GM21737 (cell line): ENCODE results near the gene MACROD2.
A peak's percentile ranks its signal among the peaks of the same experiment; 100 is the strongest.
"Not testable (repeated sequence)": the region's sequence is repeated elsewhere in the genome, so short reads cannot be mapped to it uniquely, and the experiment has no call there.

Experiments
- ATAC-seq: cut with Tn5 transposase; IDR thresholded peaks from one replicate; pipeline ENCODE4 v1.9.1; 2021; ENCODE audit warnings: mild to moderate bottlenecking, moderate library complexity; ENCODE audit not compliant: unreplicated experiment

MACROD2 gene

DNA sequence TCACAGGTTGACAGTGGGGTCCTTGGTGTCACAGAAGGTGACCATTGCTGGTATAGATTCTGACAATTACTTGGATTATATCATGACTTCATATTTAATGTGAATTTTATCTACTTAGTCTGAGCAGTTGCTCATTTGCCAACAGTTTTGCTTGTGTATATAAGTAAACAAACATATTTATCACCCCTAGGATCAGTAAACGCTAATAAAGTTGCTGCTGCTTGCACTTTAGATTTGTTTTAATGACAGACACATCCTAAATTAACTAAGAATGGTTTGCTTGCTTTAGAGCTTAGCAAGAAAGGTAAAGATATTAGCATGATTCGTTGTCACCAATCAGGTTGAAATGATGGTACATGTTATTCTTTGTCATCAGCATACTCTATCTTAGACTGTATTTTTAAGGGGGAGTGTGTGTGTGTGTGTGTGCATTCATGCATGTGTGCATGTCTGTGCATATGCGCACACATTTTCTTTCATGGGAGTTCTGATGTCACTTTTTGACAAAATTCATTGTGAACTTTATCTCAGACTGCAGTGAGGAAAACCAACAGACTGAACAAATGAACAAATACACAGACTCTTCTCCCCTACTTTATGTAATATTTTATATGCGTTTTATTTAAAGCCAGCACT, 1124.7 kb downstream of the MACROD2 start:
- ATAC-seq: no peak

DNA sequence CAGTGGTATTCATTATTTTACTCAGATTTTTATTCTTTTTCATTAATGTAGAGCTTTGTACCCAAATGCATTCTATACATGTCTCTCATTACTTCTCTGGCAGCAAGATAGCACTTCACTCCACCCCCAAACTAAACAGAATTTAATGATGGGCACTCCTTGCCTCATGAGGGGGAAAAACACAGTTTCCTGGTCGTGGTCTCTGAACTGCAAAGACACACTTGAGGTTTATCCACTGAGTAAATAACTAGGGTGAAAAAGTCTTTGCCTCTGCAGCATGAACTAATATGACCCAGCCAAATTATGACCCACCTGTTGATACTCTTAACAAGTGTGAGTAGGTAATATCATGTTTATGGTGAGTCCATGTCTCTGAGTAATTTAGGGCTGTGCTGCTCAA, 1127.3 kb downstream of the MACROD2 start:
- no peak for ATAC-seq

DNA sequence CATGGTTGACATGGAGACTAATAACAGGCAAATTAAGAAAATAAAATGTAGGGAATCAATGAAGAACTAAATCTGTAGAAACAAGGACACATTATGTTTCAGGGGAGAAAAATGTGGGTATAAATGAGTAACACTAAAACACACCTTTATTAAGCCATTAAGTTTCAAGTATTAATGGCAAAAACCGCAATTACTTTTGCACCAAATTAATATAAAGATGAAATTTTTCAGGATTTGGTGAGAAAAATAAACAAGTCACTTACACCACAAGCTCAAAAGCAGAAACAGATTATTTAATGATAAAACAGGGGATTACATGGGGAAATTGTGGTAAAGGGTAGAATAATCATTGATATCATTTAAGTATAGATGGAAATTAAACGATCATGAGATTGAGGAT, 1135.9 kb downstream of the MACROD2 start:
- ATAC-seq: no peak

DNA sequence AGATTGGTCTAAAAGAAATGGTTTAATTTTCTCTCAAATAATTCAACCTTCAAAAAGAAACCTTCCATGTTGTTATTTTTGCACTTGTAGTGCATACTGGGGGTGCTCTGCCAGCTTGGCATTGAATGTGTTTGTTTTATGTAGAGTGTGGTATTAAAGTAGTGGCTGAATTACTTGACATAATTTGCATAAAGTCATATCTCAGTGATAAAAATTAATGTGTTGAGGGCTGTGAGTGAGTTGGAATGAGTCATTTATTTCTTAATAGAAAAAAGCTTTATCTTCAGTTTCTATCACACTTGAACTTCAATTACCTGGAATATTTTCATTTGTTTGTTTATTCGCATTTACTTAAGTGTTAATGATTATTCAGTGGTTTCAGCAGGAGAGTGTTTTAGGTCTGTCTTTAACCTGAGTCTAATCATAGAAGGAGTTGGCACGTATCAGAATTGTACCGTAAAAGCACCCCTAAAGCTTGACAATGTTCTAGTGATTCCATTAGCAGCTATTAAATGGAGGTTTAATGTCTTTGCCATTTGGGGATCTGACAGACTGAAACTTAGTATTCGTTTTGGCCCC, 1143.3 kb downstream of the MACROD2 start:
- ATAC-seq: no peak

DNA sequence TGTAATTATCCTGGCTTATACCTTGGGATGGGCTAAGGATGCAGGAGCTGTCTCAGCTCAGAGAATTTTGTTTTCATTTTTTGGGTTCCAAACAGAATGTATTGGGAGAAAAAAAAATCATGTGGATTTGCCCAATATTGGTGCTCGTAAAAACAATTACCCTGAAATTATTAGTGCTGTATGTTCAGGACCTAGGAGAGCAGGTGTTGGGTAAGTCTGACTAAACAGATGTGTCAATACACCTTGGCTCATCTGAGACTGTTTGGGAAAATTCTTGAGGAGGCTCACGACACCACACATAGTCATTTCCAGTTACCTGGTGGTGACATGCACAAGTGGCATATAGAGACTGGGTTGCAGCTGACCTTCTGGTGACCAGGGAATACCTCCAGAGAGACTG, 1144.2 kb downstream of the MACROD2 start:
- no peak for ATAC-seq

DNA sequence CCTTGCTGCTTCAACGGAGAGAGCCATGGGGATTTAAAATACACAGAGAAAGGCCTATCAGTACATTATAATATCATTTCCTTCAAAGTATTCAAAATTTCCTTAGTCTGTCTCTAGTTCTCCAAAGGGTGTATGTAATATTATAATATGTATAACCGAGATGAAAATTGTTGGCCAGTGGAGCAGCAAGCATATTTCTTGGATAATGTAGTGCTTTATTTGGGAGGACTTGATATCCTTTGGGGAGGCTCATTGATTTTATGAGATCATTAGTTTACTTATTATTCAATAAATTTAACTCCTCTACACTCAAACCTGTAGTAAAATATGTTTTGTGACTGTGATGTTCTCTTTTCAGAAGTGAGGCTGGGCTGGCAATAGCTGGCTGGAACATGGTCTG, 1145.0 kb downstream of the MACROD2 start:
- ATAC-seq: no peak

DNA sequence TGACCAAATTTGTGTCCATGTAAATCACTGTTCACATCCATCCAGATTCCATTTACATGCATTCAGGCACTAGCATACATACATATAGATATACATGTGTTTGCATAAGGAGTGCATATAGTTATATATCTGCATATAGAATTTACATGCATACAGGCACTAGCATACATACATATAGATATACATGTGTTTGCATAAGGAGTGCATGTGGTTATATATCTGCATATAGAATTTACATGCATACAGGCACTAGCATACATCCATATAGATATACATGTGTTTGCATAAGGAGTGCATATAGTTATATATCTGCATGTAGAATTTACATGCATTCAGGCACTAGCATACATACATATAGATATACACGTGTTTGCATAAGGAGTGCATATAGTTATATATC, 1145.6 kb downstream of the MACROD2 start:
- ATAC-seq: not testable (repeated sequence)

DNA sequence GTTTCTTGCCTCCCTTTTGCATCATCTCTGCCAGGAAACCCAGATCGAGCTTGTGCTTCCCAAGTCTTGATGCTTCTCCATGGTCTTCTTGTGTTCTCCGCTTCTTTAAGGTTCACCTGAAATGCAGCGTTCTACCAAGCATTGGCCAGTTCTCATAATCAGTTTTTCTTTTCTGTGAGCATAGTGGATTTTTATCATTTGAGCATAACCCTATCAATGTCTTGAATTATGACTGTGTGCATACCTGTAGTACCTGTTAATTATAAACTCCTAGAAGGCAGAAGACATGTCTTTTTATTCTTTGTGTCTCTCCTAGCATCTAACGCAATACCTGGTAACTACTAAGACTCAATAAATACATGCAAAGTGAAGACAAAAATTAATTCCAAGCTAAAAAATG, 1146.5 kb downstream of the MACROD2 start:
- ATAC-seq: no peak

DNA sequence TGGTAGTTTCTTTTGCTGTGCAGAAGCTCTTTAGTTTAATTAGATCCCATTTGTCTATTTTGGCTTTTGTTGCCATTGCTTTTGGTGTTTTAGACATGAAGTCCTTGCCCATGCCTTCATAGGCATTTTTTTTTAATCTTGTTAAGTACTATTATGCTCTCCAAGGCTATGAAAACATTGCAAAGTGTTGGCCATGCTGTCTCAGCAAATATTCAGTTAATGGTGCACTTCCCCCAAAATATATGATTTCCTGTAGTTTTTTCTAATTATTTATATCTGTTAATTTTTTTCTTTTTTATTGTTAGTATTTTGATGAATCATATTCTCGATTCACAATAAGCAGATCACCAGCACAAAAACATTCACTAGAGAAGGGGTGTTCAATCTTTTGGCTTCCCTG, 1148.2 kb downstream of the MACROD2 start:
- ATAC-seq: no peak

DNA sequence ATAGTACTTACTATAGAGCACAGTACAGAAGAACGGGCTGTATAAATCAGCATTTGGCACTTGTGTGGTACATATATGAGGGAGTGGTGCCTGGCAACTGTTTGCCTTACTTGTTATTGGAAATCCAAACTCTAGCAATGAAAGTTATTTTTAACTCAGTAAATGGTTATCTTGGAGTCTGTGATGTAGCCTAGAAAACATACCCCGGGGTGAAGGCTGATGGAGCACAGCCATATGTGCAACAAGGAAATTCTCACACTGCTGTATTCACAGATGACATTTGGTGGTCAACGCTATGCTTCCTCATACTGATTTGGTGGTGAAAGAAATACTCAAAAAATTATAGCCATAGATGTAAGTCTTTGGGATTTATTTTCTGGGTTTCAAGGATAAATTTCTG, 1149.6 kb downstream of the MACROD2 start:
- ATAC-seq: no peak

DNA sequence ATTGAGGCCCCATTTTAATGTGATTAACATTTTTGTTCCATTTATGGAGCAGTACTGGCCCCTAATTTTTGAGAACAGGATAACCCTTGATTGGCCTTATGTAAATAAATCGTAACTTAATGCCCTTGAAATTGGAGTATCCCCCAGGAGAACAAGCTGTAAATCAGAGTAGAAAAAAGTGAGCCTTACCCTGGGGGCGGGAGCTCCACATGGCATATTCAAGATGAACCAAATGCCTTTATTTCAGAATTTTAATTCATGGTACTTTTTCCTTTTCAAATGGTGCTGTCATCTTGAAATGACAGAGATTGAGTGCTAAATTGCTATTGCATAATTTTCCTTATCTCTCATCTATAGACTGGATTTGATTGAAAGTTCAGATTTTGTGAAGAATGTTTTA, 1151.6 kb downstream of the MACROD2 start:
- ATAC-seq: no peak

DNA sequence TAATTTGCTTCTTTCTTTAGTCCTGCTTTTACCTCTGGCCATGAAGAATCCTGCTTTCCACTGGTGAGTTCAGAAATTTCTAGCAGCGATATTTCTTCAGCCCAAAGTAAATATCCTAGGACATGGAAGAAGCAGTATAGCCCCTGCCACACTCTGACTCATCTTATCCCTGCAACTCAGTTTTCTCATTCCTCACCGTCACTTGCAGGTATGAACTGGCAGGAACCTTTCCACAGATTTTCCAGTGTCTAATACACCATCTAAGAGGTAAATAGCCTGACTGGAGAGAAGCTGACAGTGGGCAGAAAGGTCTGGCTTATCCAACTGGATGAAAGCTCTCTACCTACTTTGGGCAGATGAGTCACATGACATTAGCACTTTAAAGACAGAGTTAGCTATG, 1158.8 kb downstream of the MACROD2 start:
- no peak for ATAC-seq

DNA sequence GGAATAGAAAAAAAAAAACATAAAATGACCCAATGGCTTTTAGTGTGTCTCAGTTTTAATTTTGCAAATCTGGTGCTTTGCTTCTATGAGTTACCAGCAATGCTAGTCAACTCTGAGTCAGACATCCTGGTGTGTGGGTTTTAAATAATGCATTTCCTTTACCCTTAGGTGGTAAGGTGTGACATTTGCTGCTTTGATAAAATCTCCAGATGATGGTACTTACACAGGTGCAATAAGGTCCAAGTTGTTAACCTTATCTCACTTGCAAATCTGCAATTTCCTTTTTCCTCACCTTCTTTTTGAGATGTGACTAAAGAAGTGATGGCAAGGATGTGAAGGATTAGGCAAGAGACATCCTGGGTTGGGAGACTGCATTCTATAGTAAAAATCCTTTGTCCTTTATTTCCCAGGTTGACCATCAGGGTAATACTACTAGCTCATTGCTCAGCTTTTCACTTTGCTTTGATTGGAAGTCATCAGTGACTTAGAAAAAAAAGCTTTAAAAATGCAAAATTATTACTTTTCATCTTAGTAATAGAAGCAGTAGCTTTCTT, 1160.6 kb downstream of the MACROD2 start:
- no peak for ATAC-seq

DNA sequence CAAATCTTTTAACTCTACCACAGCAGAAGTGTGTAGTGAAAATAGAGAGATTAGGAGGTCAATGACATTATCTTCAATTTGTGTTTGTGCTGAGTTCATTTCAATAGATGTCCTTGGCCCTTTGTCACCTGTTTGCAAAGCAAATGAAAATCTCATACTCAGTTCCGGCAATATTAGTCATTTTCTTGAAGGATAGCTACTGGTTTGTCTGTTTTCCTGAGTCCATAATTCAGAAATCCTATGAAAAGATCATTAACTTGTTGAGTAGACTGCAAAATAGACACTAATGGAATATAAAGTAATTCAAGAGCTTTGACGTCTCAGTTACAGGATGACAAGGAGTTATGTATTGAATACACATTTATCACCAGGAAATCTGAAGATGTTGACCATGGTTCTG, 1163.2 kb downstream of the MACROD2 start:
- no peak for ATAC-seq

DNA sequence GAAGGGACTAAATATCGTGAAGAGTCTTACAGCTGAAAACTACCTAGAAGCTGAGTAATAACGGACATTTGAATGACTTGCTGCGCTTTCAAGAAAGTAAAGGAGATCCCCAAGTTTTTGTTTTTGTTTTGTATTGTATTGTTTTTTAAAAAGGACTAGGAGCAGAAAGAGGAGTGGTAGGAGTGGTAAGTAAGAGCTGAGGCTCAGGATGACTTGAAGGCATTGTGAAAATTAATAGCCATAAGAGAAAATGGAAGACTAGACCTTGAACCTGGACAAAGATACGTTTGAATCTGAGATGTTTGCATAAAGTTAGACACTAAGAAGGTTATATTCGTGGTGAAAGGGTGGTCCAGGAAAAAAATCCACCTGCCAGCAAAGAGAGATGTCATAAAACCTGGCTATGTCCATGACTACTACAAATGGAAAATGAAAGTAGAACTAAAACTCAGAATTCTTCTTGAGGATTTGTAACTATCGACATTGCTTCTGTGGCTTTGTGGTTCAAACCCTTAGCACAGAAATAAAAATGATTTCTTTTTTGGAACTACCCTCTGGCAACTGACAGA, 1166.8 kb downstream of the MACROD2 start:
- peak; percentile 77 for ATAC-seq

DNA sequence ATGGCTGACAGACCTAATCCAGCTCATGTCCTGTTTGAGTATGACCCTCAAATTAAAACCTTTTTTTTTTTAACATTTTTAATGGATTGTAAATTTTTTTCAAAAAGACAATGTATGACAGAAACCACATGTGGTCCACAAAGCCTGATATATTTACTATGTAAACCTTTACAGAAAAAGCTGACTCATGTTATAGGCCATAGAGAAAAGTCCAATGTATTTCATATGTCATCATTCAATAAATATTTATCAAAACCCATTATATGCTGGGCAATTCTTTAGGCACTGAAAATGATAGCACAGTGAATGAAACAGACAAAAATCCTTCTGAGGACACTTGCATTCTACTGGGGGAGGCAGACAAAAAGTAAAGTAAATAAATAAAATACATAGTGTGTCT, 1168.3 kb downstream of the MACROD2 start:
- no peak for ATAC-seq

DNA sequence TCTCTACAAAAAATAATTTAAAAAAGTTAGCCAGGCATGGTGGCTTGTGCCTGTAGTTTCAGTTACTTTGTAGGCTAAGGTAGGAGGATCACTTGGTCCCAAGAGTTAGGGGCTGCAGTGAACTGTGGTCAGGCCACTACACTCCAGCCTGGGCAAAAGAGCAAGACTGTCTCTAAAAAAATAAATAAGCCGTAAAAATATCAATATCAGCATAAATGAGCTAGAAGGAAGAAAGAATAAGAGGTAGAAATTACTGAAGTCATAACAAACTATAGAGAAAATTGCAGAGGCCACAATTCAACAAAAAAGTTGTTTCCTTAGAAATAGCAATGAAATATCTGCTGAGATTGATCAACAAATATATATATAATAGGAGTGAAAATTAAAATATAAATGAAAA, 1169.4 kb downstream of the MACROD2 start:
- ATAC-seq: no peak

DNA sequence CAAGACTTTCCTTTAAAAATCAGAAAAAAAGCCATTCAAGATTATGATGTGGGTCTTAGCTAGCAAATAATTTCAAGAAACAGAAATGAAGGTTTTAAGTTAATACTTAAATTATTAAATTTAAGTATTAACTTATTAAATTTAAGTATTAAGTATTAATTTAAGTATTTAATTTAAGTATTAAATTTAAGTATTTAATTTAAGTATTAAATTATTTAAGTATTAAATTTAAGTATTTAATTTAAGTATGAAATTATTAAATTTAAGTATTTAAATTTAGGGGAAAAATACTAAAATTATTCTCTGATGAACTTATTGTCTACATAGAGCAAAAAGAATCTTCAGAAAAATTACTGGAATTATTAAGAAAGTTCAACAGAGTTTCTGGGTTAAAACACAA, 1171.4 kb downstream of the MACROD2 start:
- no peak for ATAC-seq

DNA sequence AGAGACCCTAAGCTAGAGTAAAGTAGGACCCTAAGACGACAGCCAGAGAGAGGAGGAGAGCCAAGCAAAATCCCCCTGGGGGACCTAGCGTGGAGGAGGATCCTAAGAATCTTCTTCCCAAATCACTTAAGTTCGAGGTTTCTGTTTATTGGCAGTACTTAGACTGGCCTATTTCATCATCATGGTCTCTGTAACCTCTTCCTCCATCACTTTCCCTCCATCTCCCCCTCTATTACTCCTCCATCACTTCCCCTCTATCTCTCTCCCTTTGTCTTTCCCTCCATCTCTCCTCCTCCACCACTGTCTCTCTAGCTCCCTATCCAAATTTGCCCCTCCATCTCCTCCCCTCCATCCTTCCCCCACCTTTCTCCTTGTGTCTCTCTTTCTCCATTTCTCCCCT, 1175.7 kb downstream of the MACROD2 start:
- ATAC-seq: no peak

DNA sequence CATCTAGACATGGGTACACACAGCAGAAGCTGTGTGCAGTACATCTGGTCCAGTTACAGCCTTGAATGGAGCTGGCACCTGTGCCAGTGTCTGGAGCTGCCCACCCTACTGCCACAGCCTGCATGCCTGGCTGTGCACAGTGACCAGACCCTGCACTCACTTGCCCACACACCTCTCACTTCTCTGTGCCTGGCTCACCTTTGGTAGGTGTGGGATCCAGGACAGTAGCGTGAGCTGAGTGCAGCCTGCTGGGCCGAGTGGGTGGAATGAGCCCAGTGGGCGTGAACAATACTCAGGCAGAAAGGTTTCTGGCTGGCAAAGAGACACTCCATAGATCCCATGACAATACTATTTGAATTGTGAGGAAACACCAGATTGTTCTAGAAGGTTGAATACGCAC, 1181.6 kb downstream of the MACROD2 start:
- ATAC-seq: no peak

DNA sequence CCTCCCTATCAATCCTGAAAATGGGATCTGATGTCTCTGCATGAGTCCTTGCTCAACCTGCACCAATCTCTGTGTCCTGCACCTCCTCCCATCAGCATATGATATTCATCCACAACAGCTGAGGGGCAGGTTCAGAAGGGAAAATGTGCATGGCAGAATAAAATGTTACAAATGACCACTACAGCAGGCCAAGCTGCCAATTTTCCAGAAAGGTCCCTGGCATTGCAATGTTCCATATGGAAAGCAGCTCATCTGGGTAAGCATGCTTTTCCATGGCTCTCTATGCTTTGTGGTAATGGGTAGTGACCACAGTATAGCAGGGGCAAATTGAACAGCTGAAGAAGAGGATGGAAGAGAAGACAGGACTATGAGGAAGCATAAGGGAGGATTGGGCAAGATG, 1183.3 kb downstream of the MACROD2 start:
- no peak for ATAC-seq

DNA sequence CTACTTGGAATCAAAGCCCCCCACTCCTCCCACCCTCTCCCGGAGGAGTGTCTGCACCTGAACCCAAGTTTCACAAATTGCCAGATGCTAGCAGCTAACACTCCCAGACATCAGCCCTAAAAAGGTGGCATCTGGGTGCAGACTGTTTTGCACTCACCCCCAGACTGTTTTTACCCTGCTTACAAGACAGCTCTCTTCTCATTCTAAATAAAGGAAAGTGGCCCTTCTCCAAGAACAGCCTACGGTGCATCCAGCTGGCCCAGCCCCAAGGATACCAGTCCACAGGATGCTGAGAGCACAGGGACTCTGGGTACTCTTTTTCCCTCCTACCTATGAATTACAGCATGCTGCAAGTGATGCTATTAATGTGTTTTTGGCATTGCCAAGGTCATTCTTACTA, 1184.1 kb downstream of the MACROD2 start:
- ATAC-seq: no peak

DNA sequence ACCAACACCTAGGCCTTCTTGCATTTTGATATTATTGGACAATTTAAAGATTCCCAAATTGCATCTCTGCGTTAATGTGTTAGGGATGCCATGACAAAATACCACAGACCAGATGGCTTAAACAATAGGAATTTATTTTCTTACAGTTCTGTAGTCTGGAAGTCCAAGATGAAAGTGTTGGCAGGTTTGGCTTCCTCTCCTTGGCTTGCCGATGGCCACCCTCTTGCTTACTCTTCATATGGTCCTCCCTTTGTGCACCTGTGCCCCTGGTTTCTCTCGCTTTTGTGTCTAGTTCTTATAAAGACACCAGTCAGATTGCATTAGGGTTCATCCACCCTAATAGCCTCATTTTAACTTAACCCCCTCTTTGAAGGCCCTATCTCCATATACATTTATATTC, 1184.5 kb downstream of the MACROD2 start:
- ATAC-seq: no peak
